A673 (cell line): Measurements from ENCODE around the gene KRT1. TPM values are rescaled to one million over a fixed set of nuclear protein-coding genes. Genes with fewer than 3 reads are reported as not detected.

ENCODE experiments used
- BruUV-seq: library from RNA; stranded (reverse); fragments of 400-500 nt; replicated peaks from 2 replicates; lab custom pipeline; 2021; lab: Mats Ljungman, UMichigan
- CTCF ChIA-PET: fragments of 300-600 bp; sonication (Branson Sonifier 250); formaldehyde crosslinking; loops from one replicate; lab custom pipeline; 2022; ENCODE audit warnings: antibody characterized with exemption; lab: Charles Lee
- POLR2A ChIA-PET: fragments of 300-600 bp; sonication (Branson Sonifier 250); formaldehyde crosslinking; loops from one replicate; lab custom pipeline; 2022; ENCODE audit warnings: antibody characterized with exemption; ENCODE audit not compliant: low non-redundant PET; lab: Charles Lee
- DNase-seq: peaks from one replicate; pipeline ENCODE4 v3.0.0-alpha.2; 2015; ENCODE audit warnings: low spot score
- H3K27ac ChIP-seq: fragments of 200-600 bp; sonication (generic); 2 replicates; pipeline ENCODE4 v1.5.1; 2016; ENCODE audit warnings: mixed run types, low read depth, mild to moderate bottlenecking, mixed read lengths, antibody characterized with exemption, low read length; ENCODE audit not compliant: poor library complexity, severe bottlenecking
- H3K27me3 ChIP-seq: fragments of 200-600 bp; sonication (generic); replicated peaks from 2 replicates; pipeline ENCODE4 v1.6.1; 2017; ENCODE audit warnings: mixed run types, low read depth, mild to moderate bottlenecking, mixed read lengths, antibody characterized with exemption, low read length; ENCODE audit not compliant: insufficient read depth, poor library complexity
- H3K36me3 ChIP-seq: fragments of 200-600 bp; sonication (generic); 2 replicates; pipeline ENCODE4 v1.6.1; 2016; ENCODE audit warnings: mixed run types, mild to moderate bottlenecking, mixed read lengths, antibody characterized with exemption, low read length; ENCODE audit not compliant: insufficient read depth, poor library complexity, severe bottlenecking
- H3K4me1 ChIP-seq: fragments of 200-600 bp; sonication (generic); 2 replicates; pipeline ENCODE4 v1.6.1; 2017; ENCODE audit warnings: mixed run types, mild to moderate bottlenecking, mixed read lengths, antibody characterized with exemption, low read length; ENCODE audit not compliant: insufficient read depth, poor library complexity, severe bottlenecking
- H3K4me3 ChIP-seq: fragments of 200-600 bp; sonication (generic); 2 replicates; pipeline ENCODE4 v1.5.1; 2016; ENCODE audit warnings: low read depth, mixed run types, mild to moderate bottlenecking, mixed read lengths, low read length; ENCODE audit not compliant: poor library complexity, severe bottlenecking
- H3K9me3 ChIP-seq: fragments of 200-600 bp; sonication (generic); 2 replicates; pipeline ENCODE4 v1.6.1; 2016; ENCODE audit warnings: mixed run types, low read depth, mild to moderate bottlenecking, mixed read lengths, antibody characterized with exemption, low read length; ENCODE audit not compliant: poor library complexity, severe bottlenecking
- EZH2 ChIP-seq: fragments of 200-600 bp; sonication (generic); IDR thresholded peaks from 2 replicates; pipeline ENCODE4 v1.6.1; 2017; ENCODE audit warnings: borderline replicate concordance, low read depth, mild to moderate bottlenecking, mixed read lengths, antibody characterized with exemption, low read length; ENCODE audit not compliant: poor library complexity, severe bottlenecking
- intact Hi-C: fragments of 100-400 bp; cut with micrococcal nuclease; formaldehyde crosslinking; loops from one replicate; pipeline ENCODE4 v1.10.0; 2022; ENCODE audit not compliant: unreplicated experiment
- total RNA-seq: library from RNA; stranded (reverse); gene quantifications from 2 replicates; pipeline ENCODE4 v1.2.3, GENCODE V29; 2021
- TF ChIP-seq, protein P1 (sequence below): fragments of 300-800, 200-600 bp; sonication (generic); conservative IDR thresholded peaks from 2 replicates; pipeline ENCODE4 v1.5.1; 2017; ENCODE audit warnings: low read depth, mild to moderate bottlenecking, antibody characterized with exemption, low read length, moderate library complexity, mixed read lengths

The KRT1 gene
- total RNA-seq, 1 experiment from 2014 or later = not detected

DNA sequence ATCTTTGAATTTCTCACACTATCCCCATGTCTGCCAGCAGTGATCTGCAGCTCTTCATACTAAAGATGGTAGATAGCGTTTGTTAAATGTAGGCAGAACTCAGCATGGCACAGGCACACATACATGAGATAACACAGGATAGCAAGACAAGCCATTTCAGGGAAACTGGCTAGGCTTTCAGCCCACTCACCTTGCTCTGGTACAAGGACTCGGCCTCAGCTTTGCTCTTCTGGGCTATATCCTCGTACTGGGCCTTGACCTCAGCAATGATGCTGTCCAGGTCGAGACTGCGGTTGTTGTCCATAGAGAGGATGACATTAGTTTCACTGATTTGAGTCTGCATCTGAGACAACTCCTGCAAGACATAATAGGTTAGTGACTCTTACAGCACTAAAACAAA lies 3.1 kb downstream of the KRT1 start:
- H3K27ac ChIP-seq = no peak overlapping the region
- H3K4me3 ChIP-seq = no peak overlapping the region
- H3K27me3 ChIP-seq = peaks cover 7% of the 10 kb centered on the region
- TF ChIP-seq, protein P1, sequence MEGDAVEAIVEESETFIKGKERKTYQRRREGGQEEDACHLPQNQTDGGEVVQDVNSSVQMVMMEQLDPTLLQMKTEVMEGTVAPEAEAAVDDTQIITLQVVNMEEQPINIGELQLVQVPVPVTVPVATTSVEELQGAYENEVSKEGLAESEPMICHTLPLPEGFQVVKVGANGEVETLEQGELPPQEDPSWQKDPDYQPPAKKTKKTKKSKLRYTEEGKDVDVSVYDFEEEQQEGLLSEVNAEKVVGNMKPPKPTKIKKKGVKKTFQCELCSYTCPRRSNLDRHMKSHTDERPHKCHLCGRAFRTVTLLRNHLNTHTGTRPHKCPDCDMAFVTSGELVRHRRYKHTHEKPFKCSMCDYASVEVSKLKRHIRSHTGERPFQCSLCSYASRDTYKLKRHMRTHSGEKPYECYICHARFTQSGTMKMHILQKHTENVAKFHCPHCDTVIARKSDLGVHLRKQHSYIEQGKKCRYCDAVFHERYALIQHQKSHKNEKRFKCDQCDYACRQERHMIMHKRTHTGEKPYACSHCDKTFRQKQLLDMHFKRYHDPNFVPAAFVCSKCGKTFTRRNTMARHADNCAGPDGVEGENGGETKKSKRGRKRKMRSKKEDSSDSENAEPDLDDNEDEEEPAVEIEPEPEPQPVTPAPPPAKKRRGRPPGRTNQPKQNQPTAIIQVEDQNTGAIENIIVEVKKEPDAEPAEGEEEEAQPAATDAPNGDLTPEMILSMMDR = no peak
- TF ChIP-seq EZH2 = no peak
- H3K9me3 ChIP-seq = no peaks in the 10 kb centered on the region
- DNase-seq = no peak
- no peaks in the 10 kb centered on the region for H3K4me1 ChIP-seq
- no peaks in the 10 kb centered on the region for H3K36me3 ChIP-seq
- ChIA-PET CTCF (no interaction called here), POLR2A (no interaction called here)
- no TSS peak for BruUV-seq
- intact Hi-C loops = no loop called here

DNA sequence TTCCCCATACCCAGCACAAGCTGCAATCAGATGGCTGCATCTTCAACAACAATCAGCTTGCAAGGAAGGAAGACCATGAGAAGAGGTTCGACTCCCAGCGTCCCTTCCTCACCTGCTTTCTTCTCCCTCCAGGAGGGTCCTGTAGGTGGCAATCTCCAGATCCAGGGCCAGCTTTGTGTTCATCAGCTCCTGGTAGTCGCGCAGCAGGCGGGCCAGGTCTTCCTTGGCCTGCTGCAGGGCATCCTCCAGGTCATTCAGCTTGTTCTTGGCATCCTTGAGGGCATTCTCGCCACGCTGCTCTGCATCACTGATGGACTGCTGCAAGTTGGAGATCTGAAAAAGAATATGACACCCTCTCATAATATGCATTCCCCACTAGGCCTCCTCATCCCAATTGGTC lies 4.0 kb downstream of the KRT1 start:
- intact Hi-C loops = no loop called here
- ChIA-PET POLR2A (no interaction called here), CTCF (no interaction called here)
- Histone ChIP-seq H3K36me3 (no peaks in the 10 kb centered on the region), H3K4me1 (no peaks in the 10 kb centered on the region), H3K9me3 (no peaks in the 10 kb centered on the region), H3K27me3 (peaks cover 7% of the 10 kb centered on the region), H3K4me3 (no peak overlapping the region), H3K27ac (no peak overlapping the region)
- no TSS peak for BruUV-seq
- TF ChIP-seq, protein P1 = no peak
- TF ChIP-seq EZH2 = no peak
- DNase-seq = no peak

DNA sequence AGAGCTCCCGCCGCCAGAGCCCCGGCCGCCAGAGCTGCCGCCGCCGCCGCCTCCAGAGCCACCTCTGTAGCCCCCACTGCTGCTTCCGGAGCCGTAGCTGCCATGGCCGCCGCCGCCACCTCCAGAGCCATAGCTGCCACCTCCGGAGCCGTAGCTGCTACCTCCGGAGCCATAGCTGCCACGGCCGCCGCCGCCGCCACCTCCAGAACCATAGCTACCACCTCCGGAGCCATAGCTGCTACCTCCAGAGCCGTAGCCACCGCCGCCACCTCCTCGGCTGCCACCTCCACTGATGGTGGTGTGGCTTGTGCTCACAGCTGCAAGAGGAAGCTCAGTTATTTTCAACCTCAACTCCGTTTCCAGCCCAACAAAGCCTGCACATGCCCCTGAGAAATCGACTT lies 4.9 kb downstream of the KRT1 start:
- TF ChIP-seq, protein P1 = no peak
- TF ChIP-seq EZH2 = no peak
- Histone ChIP-seq H3K4me1 (no peaks in the 10 kb centered on the region), H3K27ac (no peak overlapping the region), H3K27me3 (peaks cover 7% of the 10 kb centered on the region), H3K36me3 (no peaks in the 10 kb centered on the region), H3K9me3 (no peaks in the 10 kb centered on the region), H3K4me3 (no peak overlapping the region)
- BruUV-seq = no TSS peak
- intact Hi-C loops = no loop called here
- no peak for DNase-seq
- ChIA-PET CTCF (interaction anchor here (0.8 kb wide), 1 partner anchor 204 kb away, joined by 5 read pairs; no protein-coding TSS in a partner anchor), POLR2A (no interaction called here)
